AG09309 (cell line): Measurements from ENCODE around the gene ZGRF1.

Source experiments
- DNase-seq: peaks from one replicate; pipeline ENCODE4 v3.0.0-alpha.2; 2010; ENCODE audit warnings: low read depth
- H3K4me3 ChIP-seq: 2 replicates; pipeline ENCODE4 v1.5.1; 2011; ENCODE audit warnings: mild to moderate bottlenecking, low read depth, low read length, moderate library complexity; ENCODE audit not compliant: control insufficient read depth
- TF ChIP-seq, protein P1 (sequence below): IDR thresholded peaks from 2 replicates; pipeline ENCODE4 v1.5.1; 2011; ENCODE audit warnings: mild to moderate bottlenecking, low read depth, low read length, inconsistent platforms; ENCODE audit not compliant: insufficient read depth, control insufficient read depth; ENCODE audit errors: missing control alignments

Gene ZGRF1

DNA sequence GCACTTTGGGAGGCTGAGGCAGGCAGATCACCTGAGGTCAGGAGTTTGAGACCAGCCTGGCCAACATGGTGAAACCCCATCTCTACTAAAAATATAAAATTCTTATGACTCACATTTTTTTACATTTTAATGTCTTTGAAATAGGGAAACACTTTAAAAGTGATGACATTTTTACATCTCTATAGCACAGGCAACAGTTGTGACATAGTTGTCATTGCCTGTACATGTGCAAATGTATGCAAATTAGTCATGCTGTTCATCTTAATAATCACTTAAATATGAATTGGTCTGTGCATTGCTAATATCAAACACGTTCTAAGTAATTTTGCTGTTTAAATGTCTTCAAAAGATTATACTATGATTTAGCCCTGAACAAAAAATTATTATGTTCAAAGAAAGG lies 41.7 kb downstream of the ZGRF1 start:
- TF ChIP-seq, protein P1, sequence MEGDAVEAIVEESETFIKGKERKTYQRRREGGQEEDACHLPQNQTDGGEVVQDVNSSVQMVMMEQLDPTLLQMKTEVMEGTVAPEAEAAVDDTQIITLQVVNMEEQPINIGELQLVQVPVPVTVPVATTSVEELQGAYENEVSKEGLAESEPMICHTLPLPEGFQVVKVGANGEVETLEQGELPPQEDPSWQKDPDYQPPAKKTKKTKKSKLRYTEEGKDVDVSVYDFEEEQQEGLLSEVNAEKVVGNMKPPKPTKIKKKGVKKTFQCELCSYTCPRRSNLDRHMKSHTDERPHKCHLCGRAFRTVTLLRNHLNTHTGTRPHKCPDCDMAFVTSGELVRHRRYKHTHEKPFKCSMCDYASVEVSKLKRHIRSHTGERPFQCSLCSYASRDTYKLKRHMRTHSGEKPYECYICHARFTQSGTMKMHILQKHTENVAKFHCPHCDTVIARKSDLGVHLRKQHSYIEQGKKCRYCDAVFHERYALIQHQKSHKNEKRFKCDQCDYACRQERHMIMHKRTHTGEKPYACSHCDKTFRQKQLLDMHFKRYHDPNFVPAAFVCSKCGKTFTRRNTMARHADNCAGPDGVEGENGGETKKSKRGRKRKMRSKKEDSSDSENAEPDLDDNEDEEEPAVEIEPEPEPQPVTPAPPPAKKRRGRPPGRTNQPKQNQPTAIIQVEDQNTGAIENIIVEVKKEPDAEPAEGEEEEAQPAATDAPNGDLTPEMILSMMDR: no peak
- no peak for DNase-seq
- H3K4me3 ChIP-seq: no peak overlapping the region

DNA sequence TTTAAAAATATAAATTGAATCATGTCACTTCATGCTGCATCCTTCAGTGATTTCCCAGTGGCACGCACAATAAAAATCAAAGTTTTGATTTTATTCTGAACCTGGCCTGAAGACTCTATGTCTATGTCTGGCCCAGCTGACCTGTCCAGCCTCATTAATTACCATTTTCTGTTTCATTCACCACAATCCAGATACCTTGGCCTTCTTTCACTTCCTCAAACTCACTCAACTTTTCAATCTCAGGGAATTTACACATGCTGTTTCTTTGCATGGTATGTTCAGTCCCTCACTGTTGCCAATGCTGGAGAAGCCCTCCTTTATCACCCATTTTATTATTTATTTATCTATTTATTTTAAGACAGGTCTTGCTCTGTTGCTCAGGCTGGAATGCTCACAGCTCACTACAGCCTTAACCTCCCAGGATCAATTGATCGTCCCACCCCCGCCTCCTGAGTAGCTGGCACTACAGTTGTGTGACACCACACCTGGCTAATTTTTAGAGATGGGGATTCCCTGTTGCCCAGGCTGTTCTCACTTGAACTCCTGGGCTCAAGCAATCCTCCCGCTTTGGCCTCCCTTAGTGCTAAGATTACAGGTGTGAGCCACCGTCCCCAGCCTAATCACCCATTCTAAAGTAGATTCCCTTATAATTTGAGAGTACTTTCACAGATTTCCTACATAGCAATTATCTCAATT lies 43.1 kb downstream of the ZGRF1 start:
- H3K4me3 ChIP-seq: no peak overlapping the region
- TF ChIP-seq, protein P1: no peak
- DNase-seq: no peak

DNA sequence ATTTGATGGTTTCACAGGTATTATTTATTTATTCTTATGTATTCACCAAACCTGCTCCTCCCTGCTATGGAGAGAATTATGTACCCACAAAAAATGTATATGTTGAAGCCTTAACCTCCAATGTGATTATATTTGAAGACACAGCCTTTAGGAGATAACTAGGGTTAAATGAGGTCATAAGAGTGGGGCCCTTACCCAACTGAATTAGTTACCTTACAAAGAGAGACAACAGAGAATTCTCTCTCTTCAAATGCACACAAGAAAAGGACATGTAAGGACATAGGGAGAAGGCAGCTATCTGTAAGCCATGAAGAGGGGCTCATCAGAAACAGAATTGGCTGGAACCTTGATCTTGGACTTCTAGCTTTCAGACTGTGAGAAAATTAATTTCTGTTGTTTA lies 44.0 kb downstream of the ZGRF1 start:
- DNase-seq: no peak
- TF ChIP-seq, protein P1: no peak
- no peak overlapping the region for H3K4me3 ChIP-seq

DNA sequence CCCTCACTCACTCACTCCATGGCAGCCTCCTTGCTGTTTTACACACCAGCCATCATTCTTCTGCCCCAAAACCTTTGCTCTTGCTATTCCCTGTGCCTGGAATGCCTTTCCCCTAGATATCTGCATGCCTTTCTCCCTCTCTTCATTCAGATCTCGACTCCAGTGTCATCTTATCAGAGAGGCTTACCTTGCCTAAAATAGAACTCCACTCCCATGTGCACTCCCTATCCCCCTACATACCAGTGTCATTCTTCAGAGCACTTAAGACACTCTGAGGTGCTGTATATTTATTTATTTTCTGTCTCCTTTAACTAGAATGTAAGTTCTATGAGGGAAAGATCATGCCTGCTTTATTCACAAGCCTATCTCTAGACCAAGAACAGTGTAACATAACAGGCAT lies 45.1 kb downstream of the ZGRF1 start:
- TF ChIP-seq, protein P1: no peak
- DNase-seq: no peak
- H3K4me3 ChIP-seq: no peak overlapping the region

DNA sequence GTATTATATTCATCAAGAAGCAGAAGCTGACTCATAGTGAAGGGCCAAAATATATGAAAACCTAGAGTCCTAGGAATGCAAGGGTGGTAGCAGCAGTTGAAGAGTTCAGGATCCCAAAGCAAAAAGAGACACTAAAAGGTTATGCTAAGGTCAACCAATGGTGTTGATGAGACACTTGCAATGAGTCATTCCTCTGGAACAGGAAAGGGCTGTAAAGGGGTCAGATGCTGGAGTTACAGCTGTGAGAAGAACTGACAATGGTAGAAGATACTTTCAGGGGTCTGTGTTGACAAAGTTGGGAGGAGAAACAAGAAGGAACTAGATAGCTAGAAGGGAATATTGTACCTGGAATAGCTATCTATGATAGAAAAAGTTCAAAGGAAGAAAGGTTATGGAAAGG lies 47.5 kb downstream of the ZGRF1 start:
- no peak overlapping the region for H3K4me3 ChIP-seq
- no peak for DNase-seq
- TF ChIP-seq, protein P1: no peak

DNA sequence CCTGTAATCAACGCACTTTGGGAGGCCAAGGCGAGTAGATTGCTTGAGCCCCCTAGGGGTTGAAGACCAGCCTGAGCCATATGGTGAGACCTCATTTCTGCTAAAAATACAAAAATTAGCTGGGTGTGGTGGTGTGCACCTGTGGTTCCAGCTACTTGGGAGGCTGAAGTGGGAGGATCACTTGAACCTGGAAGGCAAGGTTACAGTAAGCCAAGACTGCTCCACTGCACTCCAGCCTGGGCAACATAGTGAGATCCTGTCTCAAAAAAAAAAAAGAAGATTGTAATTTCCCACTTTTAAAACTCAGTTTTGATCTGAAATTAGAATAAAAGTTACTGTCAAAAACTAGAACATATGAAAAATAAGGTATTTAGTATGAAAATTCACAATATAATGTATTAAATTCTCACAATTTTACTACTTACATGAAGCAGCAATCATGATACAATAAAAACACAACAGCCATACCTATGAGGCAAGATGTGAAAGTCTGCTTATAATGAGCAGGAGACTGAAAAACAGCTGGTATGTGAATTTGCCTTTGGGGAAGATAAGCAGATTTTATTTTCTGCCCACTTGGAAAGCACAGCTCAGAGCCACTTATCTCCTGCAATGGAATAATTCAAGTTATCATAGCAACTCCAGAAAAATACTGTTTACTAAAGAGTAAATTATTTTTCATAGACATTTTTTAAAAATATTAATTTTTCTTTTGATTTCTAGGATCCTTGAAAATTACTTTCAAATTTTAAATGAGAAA lies 50.6 kb downstream of the ZGRF1 start:
- DNase-seq: no peak
- TF ChIP-seq, protein P1: no peak
- no peak overlapping the region for H3K4me3 ChIP-seq
